OCI-LY1 (cell line): ENCODE data around the gene NPR1.

Experiments
- H2AFZ ChIP-seq: fragments of 200-600 bp; sonication (generic), shearing (Covaris generic); 2 replicates; pipeline ENCODE4 v1.6.0; 2014; ENCODE audit warnings: antibody characterized with exemption, mild to moderate bottlenecking, low read length
- H3F3A ChIP-seq: fragments of 200-600 bp; sonication (generic), shearing (Covaris generic); 2 replicates; pipeline ENCODE4 v1.6.0; 2014; ENCODE audit warnings: mild to moderate bottlenecking, antibody characterized with exemption, low read length, moderate library complexity; ENCODE audit not compliant: insufficient read depth
- H3K27ac ChIP-seq: fragments of 200-600 bp; sonication (generic); 2 replicates; pipeline ENCODE4 v1.5.1; 2014; ENCODE audit warnings: low read length, mixed run types, mild to moderate bottlenecking, low read depth; ENCODE audit not compliant: poor library complexity, severe bottlenecking
- H3K27me3 ChIP-seq: fragments of 200-600 bp; sonication (generic); 2 replicates; pipeline ENCODE4 v1.6.0; 2014; ENCODE audit warnings: antibody characterized with exemption, mild to moderate bottlenecking, low read length, moderate library complexity; ENCODE audit not compliant: insufficient read depth
- H3K36me3 ChIP-seq: fragments of 200-600 bp; sonication (generic); 2 replicates; pipeline ENCODE4 v1.6.1; 2014; ENCODE audit warnings: mild to moderate bottlenecking, antibody characterized with exemption, low read length, moderate library complexity, mixed read lengths; ENCODE audit not compliant: insufficient read depth
- H3K4me1 ChIP-seq: fragments of 200-600 bp; sonication (generic); 2 replicates; pipeline ENCODE4 v1.5.1; 2014; ENCODE audit warnings: mild to moderate bottlenecking, low read length, moderate library complexity; ENCODE audit not compliant: insufficient read depth, severe bottlenecking
- H3K4me2 ChIP-seq: fragments of 200-600 bp; sonication (generic), shearing (Covaris generic); 2 replicates; pipeline ENCODE4 v1.6.1; 2014; ENCODE audit warnings: low read length
- H3K4me3 ChIP-seq: fragments of 200-600 bp; sonication (generic); 2 replicates; pipeline ENCODE4 v1.5.1; 2014; ENCODE audit warnings: low read length, low read depth, mild to moderate bottlenecking, mixed read lengths; ENCODE audit not compliant: poor library complexity, severe bottlenecking
- H3K79me2 ChIP-seq: fragments of 200-600 bp; shearing (Covaris generic); 2 replicates; pipeline ENCODE4 v1.6.1; 2016; ENCODE audit warnings: mixed run types, low read length, mixed read lengths; ENCODE audit not compliant: insufficient read depth
- H3K9ac ChIP-seq: fragments of 200-600 bp; sonication (generic), shearing (Covaris generic); 2 replicates; pipeline ENCODE4 v1.6.1; 2014; ENCODE audit warnings: mild to moderate bottlenecking, low read length, mixed read lengths
- H3K9me2 ChIP-seq: fragments of 200-600 bp; sonication (generic), shearing (Covaris generic); 2 replicates; pipeline ENCODE4 v1.6.1; 2014; ENCODE audit warnings: low read depth, mild to moderate bottlenecking, low read length, mixed read lengths
- H3K9me3 ChIP-seq: fragments of 200-600 bp; shearing (Covaris generic); 2 replicates; pipeline ENCODE4 v1.6.1; 2014; ENCODE audit warnings: low read length, mixed read lengths
- H4K20me1 ChIP-seq: fragments of 200-600 bp; sonication (generic), shearing (Covaris generic); 2 replicates; pipeline ENCODE4 v1.6.0; 2016; ENCODE audit warnings: mild to moderate bottlenecking, low read length; ENCODE audit not compliant: insufficient read depth
- EZH2 ChIP-seq: fragments of 200-600 bp; sonication (generic), shearing (Covaris generic); IDR thresholded peaks from 2 replicates; pipeline ENCODE4 v1.8.0; 2017; ENCODE audit warnings: borderline replicate concordance, mixed run types, mild to moderate bottlenecking, antibody characterized with exemption, low read length, moderate library complexity, mixed read lengths
- TF ChIP-seq, protein P1 (sequence below): fragments of 200-600 bp; sonication (generic), shearing (Covaris generic); IDR thresholded peaks from 2 replicates; pipeline ENCODE4 v1.5.1; 2017; ENCODE audit warnings: mild to moderate bottlenecking, antibody characterized with exemption, low read length, moderate library complexity, mixed read lengths

Gene NPR1

GRCh38 chr1:153652805-153653500 lies 25.5 kb upstream of the NPR1 start:
- H3K4me2 ChIP-seq, result no peak overlapping the region
- H3K36me3 ChIP-seq, result no peaks in the 10 kb centered on the region
- no peak overlapping the region for H3K27ac ChIP-seq
- H3K4me3 ChIP-seq, result no peak overlapping the region
- H3K9me2 ChIP-seq, result no peaks in the 10 kb centered on the region
- peaks cover 9% of the 10 kb centered on the region for H3K4me1 ChIP-seq
- no peak overlapping the region for H3K9ac ChIP-seq
- H3K9me3 ChIP-seq, result no peaks in the 10 kb centered on the region
- TF ChIP-seq, protein P1, sequence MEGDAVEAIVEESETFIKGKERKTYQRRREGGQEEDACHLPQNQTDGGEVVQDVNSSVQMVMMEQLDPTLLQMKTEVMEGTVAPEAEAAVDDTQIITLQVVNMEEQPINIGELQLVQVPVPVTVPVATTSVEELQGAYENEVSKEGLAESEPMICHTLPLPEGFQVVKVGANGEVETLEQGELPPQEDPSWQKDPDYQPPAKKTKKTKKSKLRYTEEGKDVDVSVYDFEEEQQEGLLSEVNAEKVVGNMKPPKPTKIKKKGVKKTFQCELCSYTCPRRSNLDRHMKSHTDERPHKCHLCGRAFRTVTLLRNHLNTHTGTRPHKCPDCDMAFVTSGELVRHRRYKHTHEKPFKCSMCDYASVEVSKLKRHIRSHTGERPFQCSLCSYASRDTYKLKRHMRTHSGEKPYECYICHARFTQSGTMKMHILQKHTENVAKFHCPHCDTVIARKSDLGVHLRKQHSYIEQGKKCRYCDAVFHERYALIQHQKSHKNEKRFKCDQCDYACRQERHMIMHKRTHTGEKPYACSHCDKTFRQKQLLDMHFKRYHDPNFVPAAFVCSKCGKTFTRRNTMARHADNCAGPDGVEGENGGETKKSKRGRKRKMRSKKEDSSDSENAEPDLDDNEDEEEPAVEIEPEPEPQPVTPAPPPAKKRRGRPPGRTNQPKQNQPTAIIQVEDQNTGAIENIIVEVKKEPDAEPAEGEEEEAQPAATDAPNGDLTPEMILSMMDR, result no peak
- TF ChIP-seq EZH2, result no peak
- H3K27me3 ChIP-seq, result no peaks in the 10 kb centered on the region
- H2AFZ ChIP-seq, result peak overlapping the region; percentile 100
- no peaks in the 10 kb centered on the region for H4K20me1 ChIP-seq
- H3F3A ChIP-seq, result peaks cover 6% of the 10 kb centered on the region; the same call in 1 of the 2 replicates
- no peaks in the 10 kb centered on the region for H3K79me2 ChIP-seq

DNA sequence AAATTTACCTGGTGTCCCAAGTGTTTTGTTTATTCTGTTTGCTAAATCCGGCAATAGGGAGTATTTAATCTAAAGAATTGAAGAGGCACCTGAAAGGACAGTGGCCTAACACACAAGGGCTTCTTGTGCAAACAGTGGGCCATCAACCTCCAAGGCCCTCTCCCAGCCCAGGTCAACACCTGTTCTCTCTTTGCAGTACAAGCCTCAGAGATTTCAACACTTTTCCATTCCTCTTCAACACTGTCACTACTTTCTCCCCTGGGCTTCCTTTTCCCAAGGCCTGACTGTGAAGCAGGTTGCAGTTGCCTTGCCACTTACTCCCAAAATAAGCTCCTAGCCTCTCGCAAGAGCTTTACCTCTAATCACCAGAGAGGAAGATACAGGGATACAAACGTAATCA lies 23.2 kb upstream of the NPR1 start:
- no peaks in the 10 kb centered on the region for H3K27me3 ChIP-seq
- no peaks in the 10 kb centered on the region for H3K36me3 ChIP-seq
- TF ChIP-seq EZH2, result no peak
- 0 out of 2 replicates have a peak overlapping the region, but pooled peaks have one; percentile 53 for H2AFZ ChIP-seq
- no peak overlapping the region for H3K4me3 ChIP-seq
- peaks cover 6% of the 10 kb centered on the region; the same call in 1 of the 2 replicates for H3F3A ChIP-seq
- no peaks in the 10 kb centered on the region for H3K9me3 ChIP-seq
- H3K9ac ChIP-seq, result no peak overlapping the region
- 0 out of 2 replicates have a peak, but pooled peaks cover 7% of the 10 kb centered on the region for H3K79me2 ChIP-seq
- H3K9me2 ChIP-seq, result no peaks in the 10 kb centered on the region
- peak overlapping the region; percentile 10 for H3K27ac ChIP-seq
- peaks cover 24% of the 10 kb centered on the region for H3K4me1 ChIP-seq
- no peaks in the 10 kb centered on the region for H4K20me1 ChIP-seq
- H3K4me2 ChIP-seq, result no peak overlapping the region

GRCh38 chr1:153658400-153659174 lies 19.9 kb upstream of the NPR1 start, which contains the start of gene SNAPIN:
Gene SNAPIN, plus strand, starts transcription at chr1:153658703. Its CDS starts 41 bp downstream, at chr1:153658744.
- Histone ChIP-seq H3F3A (peaks cover 6% of the 10 kb centered on the region), H3K36me3 (peaks cover 30% of the 10 kb centered on the region), H3K27me3 (no peaks in the 10 kb centered on the region), H2AFZ (0 out of 2 replicates have a peak within 1 kb of the TSS, but pooled peaks have one; percentile 16), H3K4me1 (peaks cover 17% of the 10 kb centered on the region), H3K27ac (peak within 1 kb of the TSS; percentile 68), H3K79me2 (0 out of 2 replicates have a peak, but pooled peaks cover 7% of the 10 kb centered on the region), H3K4me2 (peak within 1 kb of the TSS; percentile 75), H3K4me3 (peak within 1 kb of the TSS; percentile 83), H3K9ac (peak within 1 kb of the TSS; percentile 87), H4K20me1 (no peaks in the 10 kb centered on the region), H3K9me2 (no peaks in the 10 kb centered on the region), H3K9me3 (no peaks in the 10 kb centered on the region)
- TF ChIP-seq, protein P1, result no peak
- no peak for TF ChIP-seq EZH2
